GM12892 (cell line): ENCODE measurements around the gene OTUB2.

Source experiments
- DNase-seq: peaks from one replicate; pipeline ENCODE4 v3.0.0; 2011; ENCODE audit not compliant: insufficient read length
- FAIRE-seq: peaks from 2 replicates; lab custom pipeline; 2011; peaks lifted over from hg19 to GRCh38; lab: Jason Lieb, UNC
- POLR2A ChIP-seq: IDR thresholded peaks from 2 replicates; pipeline ENCODE4 v1.6.1; 2011; ENCODE audit warnings: low read depth, low read length, control low read depth
- POLR2AphosphoS5 ChIP-seq: IDR thresholded peaks from 2 replicates; pipeline ENCODE4 v1.6.1; 2011; ENCODE audit warnings: low read depth, low read length, control low read depth
- TAF1 ChIP-seq: IDR thresholded peaks from 2 replicates; pipeline ENCODE4 v1.6.1; 2011; ENCODE audit warnings: low read depth, mild to moderate bottlenecking, control low read depth, low read length, borderline replicate concordance

The OTUB2 gene

DNA sequence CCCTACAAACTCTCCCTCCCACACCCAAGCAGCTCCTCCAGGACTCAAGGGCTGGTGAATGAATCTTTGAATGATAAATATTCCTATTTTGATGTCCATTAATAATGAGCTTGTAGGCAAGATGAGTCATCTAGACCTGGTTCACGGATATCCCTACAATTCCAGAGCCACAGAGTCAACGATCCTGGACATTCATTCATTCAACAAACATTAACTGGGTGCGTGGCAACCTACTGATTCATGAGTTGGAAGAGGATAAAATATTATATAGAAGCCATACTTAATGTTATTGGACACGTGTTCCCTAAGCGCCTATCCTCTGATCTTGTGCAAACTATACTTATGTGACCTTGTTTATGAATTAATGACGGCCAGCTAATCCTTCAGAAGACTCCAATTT is 420 bp upstream of the OTUB2 start:
- TF ChIP-seq POLR2AphosphoS5 (no peak), POLR2A (no peak), TAF1 (no peak)

DNA sequence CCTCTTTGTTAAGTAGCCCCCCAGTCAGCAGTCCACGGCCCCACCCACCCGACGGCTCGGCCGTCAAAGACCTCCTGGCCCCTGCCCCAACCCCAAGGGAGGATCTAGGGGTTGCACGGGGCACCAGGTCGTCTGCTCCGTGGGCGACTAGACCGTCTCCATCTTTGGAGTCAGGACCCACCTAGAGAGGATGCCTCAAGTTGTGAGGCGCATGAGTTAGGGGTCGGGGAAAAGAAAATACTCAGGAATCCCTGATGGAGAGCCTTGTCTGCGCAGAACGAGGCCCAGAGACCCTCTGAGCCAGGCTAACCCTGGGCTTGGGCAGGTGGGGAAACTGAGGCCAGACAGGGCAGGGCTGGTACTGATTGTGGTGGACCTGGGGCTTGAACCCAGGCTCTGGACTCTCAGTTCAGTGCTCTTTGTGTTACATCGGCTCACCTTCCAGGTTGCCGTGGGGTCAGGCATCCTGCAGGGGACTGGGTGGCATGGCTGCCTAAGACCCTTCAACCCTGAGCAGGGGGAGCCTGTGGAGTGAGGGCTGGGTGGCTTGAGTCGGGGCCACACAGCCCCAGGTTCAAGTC is 839 bp downstream of the OTUB2 start:
- no peak for DNase-seq
- no peak for TF ChIP-seq POLR2AphosphoS5
- TF ChIP-seq TAF1, result no peak
- TF ChIP-seq POLR2A, result no peak
- no peak for FAIRE-seq

More for the DNA sequence above, 420 bp upstream of the OTUB2 start:
- DNase-seq (no peak), FAIRE-seq (no peak)

DNA sequence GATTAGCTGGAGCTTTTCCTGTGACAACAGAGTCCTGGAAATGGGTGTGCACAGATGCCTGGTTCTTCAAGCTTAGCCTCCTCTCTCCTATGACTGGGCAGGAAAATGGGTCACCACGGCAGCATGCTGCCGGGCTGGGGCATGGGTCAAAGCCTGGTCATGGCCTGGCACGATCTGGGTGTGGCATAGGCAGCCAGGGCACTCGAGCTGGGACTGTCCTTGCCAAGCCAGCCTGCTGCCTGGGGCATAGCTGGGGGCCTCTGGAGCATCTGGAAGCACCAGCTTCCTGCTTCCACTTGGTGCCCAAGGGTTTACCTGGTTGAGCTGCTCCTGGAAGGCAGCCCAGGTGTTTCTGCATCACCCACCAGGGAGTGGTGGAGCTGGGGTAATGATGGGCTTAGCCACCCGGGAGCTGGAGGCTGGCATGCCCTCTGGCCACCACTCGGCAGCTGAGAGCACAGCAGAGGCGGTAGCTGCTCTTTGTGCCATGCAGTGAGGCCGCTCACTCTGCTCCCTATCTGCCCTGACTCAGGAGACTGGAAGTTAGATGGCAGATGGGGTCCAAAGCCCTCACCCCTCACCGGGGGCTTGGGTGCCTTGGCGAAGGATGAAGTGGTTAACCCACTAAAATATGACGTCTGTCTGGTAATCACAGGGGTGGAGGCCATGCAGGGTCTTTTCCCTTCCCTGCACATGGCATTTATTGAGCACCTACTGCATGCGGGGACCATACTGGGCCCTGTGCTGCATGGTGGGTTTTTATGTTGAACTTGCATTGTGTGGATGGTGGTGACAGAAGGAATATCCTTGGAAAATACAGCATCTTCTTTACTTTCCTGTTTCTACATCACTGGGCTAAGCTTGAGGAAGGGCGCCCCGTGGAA is 1.7 kb downstream of the OTUB2 start:
- TF ChIP-seq TAF1 (no peak), POLR2AphosphoS5 (no peak), POLR2A (no peak)
- FAIRE-seq (peak; percentile 48), DNase-seq (no peak)

GRCh38 chr14:94028450-94028826 is 2.3 kb downstream of the OTUB2 start:
- DNase-seq (no peak), FAIRE-seq (no peak)
- TF ChIP-seq POLR2A (no peak), POLR2AphosphoS5 (no peak), TAF1 (no peak)

DNA sequence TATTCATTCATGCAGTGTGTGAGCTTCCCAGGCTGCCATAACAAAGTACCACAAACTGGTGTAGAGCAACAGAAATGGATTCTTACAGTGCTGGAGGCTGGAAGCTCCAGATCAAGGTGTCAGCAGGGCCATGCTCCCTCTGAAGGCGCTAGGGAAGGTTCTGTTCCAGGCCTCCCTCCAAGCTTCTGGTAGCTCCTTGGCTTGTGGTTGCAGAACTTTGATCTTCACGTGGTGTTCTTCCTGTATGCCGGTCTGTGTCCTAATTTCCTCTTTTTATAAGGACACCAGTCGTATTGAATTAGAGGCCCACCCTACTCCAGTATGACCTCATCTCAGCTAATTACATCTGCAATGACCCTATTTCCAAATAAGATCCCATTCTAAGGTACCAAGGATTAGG is 3.1 kb downstream of the OTUB2 start:
- no peak for DNase-seq
- TF ChIP-seq POLR2AphosphoS5, result no peak
- TF ChIP-seq POLR2A, result no peak
- TF ChIP-seq TAF1, result no peak

GRCh38 chr14:94029671-94030203 is 3.6 kb downstream of the OTUB2 start:
- TF ChIP-seq POLR2A, result no peak
- TF ChIP-seq TAF1, result no peak
- no peak for TF ChIP-seq POLR2AphosphoS5
- DNase-seq (no peak), FAIRE-seq (no peak)

More for the DNA sequence above, 3.1 kb downstream of the OTUB2 start:
- FAIRE-seq, result no peak

- DNase-seq (no peak), FAIRE-seq (no peak)
- no peak for TF ChIP-seq POLR2AphosphoS5
- no peak for TF ChIP-seq POLR2A
- TF ChIP-seq TAF1, result no peak
Measured at GRCh38 chr14:94030571-94030970, 4.4 kb downstream of the OTUB2 start.

DNA sequence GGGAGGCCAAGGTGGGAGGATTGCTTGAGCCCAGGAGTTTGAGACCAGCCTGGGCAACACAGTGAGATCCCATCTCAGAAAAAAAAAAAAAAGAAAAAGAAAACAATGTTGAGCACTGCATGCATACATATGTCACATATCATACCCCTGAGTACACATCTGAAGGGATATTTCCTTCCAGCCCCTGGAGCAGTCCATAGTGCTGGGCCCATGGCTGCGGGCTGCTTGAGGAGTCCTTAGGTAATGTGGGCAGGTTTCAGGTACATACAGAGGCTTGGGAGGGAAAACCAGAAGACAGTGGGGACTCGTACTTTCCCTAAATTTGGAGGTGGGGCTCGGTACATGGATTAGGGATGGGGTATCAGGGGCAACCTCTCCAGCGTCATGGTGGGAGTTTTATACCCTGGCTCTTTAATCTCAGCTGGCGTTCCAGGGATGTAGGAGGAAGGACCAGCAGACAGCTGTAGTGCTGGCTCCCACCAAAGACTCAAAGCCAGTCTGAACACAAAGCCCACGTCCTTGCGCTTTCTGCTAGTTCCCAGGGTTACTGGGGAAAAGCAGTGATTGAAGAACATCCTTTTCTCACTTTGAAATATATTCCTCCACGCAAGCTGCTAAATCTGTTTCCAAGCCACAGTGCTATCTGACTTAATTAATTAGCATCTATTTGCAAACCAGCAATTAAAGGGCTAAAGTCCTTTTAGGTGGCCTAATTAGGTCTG is 5.2 kb downstream of the OTUB2 start:
- no peak for FAIRE-seq

GRCh38 chr14:94031883-94032279 is 5.7 kb downstream of the OTUB2 start:
- FAIRE-seq, result peak; percentile 5
- no peak for DNase-seq
- TF ChIP-seq POLR2AphosphoS5 (no peak), TAF1 (no peak), POLR2A (no peak)

More for the DNA sequence above, 5.2 kb downstream of the OTUB2 start:
- DNase-seq, result no peak
- TF ChIP-seq TAF1 (no peak), POLR2A (no peak), POLR2AphosphoS5 (no peak)

- DNase-seq (no peak), FAIRE-seq (no peak)
- TF ChIP-seq POLR2AphosphoS5, result no peak
- TF ChIP-seq POLR2A, result no peak
- no peak for TF ChIP-seq TAF1
Measured at GRCh38 chr14:94034886-94035285, 8.7 kb downstream of the OTUB2 start.
